Activated CD8-positive, alpha-beta T cell treated with anti-CD3 and anti-CD28 coated beads for 36 hours (primary cell): Measurements from ENCODE around the gene ATG10. TPM values are rescaled to one million over a fixed set of nuclear protein-coding genes. Genes with fewer than 3 reads are reported as not detected.
"Not testable (repeated sequence)": the region's sequence is repeated elsewhere in the genome, so short reads cannot be mapped to it uniquely, and the experiment has no call there.

Experiments
- ATAC-seq: fragments of 200-7000 bp; cut with Tn5 transposase; one replicate; pipeline ENCODE4 v1.10.0; 2021; ENCODE audit warnings: mild to moderate bottlenecking, moderate library complexity
- CTCF ChIA-PET: fragments of 350-600 bp; sonication (Branson Sonifier 250); formaldehyde crosslinking; loops from one replicate; lab custom pipeline; 2021; ENCODE audit warnings: antibody characterized with exemption; lab: Charles Lee
- POLR2A ChIA-PET: fragments of 350-600 bp; sonication (Branson Sonifier 250); formaldehyde crosslinking; loops from one replicate; lab custom pipeline; 2021; ENCODE audit warnings: antibody characterized with exemption; lab: Charles Lee
- DNase-seq: peaks from one replicate; pipeline ENCODE4 v3.0.0-alpha.2; 2020
- H3K27ac Mint-ChIP-seq: one replicate; pipeline ENCODE4 v1.8.0; 2021; ENCODE audit warnings: mild to moderate bottlenecking, mixed read lengths
- H3K27me3 Mint-ChIP-seq: one replicate; pipeline ENCODE4 v1.8.0; 2021; ENCODE audit warnings: mixed read lengths
- H3K36me3 Mint-ChIP-seq: one replicate; pipeline ENCODE4 v1.8.0; 2021; ENCODE audit warnings: low read depth, mixed read lengths
- H3K4me1 Mint-ChIP-seq: one replicate; pipeline ENCODE4 v1.8.0; 2021; ENCODE audit warnings: low read depth, mixed read lengths
- H3K4me3 Mint-ChIP-seq: one replicate; pipeline ENCODE4 v1.8.0; 2021; ENCODE audit warnings: mild to moderate bottlenecking, moderate library complexity, mixed read lengths
- H3K9me3 Mint-ChIP-seq: one replicate; pipeline ENCODE4 v1.8.0; 2021; ENCODE audit warnings: mixed read lengths
- intact Hi-C: fragments of 100-400 bp; cut with micrococcal nuclease; formaldehyde crosslinking; loops from one replicate; pipeline ENCODE4 v1.10.0; 2022
- total RNA-seq, 2 experiments: library from RNA; stranded (reverse); gene quantifications; one replicate each; pipeline ENCODE4 v1.2.3, GENCODE V29; 2021
- TF ChIP-seq, protein P1 (sequence below): fragments of 200-600 bp; IDR thresholded peaks from one replicate; pipeline ENCODE4 v1.8.0; 2022; ENCODE audit warnings: antibody characterized with exemption, mild to moderate bottlenecking

ATG10 gene
- total RNA-seq, 2 experiments from 2014 or later = 7.5 to 12.0 TPM

DNA sequence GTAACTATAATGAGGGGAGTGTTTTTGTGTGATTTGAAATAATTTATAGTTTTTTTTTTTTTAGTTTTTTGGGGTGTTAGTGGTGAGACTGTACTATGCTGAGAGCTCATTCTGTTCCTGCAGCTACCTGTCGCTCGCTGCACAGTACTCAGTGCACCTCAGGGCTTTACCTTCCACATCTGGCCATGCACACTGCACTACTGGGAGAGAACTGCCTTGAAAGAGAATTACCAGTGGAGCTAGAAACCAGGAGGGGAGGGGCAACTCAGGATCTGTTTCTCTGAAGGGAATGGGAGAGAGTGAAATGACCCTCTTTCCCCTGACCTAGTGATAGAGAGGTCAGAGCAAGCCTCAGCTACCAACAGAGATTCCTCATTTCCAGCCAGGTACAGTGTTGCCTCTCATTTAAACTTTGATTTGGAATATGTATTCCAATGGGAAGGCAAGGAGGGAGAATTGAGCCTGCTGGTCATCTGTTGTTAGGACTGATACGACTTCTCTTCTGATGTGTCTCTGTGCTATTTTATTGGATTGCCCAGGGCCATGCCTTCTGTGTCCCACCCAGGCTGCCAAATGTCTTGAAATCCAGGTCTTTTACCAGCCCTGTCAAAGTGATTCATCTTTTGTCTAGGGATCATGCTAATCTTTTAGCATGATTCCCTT, 8.9 kb downstream of the ATG10 start:
- Mint-ChIP-seq H3K27ac (no peak overlapping the region), H3K4me1 (peaks cover 2% of the 10 kb centered on the region), H3K9me3 (no peaks in the 10 kb centered on the region), H3K36me3 (peaks cover 36% of the 10 kb centered on the region), H3K27me3 (no peaks in the 10 kb centered on the region), H3K4me3 (no peak overlapping the region)
- TF ChIP-seq, protein P1, sequence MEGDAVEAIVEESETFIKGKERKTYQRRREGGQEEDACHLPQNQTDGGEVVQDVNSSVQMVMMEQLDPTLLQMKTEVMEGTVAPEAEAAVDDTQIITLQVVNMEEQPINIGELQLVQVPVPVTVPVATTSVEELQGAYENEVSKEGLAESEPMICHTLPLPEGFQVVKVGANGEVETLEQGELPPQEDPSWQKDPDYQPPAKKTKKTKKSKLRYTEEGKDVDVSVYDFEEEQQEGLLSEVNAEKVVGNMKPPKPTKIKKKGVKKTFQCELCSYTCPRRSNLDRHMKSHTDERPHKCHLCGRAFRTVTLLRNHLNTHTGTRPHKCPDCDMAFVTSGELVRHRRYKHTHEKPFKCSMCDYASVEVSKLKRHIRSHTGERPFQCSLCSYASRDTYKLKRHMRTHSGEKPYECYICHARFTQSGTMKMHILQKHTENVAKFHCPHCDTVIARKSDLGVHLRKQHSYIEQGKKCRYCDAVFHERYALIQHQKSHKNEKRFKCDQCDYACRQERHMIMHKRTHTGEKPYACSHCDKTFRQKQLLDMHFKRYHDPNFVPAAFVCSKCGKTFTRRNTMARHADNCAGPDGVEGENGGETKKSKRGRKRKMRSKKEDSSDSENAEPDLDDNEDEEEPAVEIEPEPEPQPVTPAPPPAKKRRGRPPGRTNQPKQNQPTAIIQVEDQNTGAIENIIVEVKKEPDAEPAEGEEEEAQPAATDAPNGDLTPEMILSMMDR = no peak
- ATAC-seq = no peak
- intact Hi-C loops = no loop called here
- ChIA-PET POLR2A (interaction anchor here (0.9 to 1.0 kb wide), 2 partner anchors 13 to 129 kb away, joined by 3 read pairs; no protein-coding TSS in a partner anchor), CTCF (no interaction called here)
- DNase-seq = no peak

DNA sequence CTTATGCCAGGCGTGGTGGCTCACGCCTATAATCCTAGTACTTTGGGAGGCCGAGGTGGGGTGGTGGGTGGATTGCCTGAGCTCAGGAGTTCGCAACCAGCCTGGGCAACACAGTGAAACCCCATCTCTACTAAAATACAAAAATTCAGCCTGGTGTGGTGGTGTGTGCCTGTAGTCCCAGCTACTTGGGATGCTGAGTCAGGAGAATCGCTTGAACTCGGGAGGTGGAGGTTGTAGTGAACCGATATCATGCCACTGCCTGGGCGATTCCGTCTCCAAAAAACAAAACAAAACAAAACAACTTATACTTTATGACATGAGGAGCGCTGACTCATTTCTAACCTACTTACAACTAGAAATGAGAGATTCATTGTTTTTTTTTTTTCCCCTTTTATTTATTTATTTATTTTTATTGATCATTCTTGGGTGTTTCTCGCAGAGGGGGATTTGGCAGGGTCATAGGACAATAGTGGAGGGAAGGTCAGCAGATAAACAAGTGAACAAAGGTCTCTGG, 10.4 kb downstream of the ATG10 start:
- CTCF ChIA-PET, DNase-seq, H3K27ac Mint-ChIP-seq, H3K4me1 Mint-ChIP-seq, H3K4me3 Mint-ChIP-seq, POLR2A ChIA-PET, ATAC-seq, intact Hi-C loops, H3K27me3 Mint-ChIP-seq, H3K9me3 Mint-ChIP-seq: not testable (repeated sequence)
- H3K36me3 Mint-ChIP-seq = peaks cover 32% of the 10 kb centered on the region

DNA sequence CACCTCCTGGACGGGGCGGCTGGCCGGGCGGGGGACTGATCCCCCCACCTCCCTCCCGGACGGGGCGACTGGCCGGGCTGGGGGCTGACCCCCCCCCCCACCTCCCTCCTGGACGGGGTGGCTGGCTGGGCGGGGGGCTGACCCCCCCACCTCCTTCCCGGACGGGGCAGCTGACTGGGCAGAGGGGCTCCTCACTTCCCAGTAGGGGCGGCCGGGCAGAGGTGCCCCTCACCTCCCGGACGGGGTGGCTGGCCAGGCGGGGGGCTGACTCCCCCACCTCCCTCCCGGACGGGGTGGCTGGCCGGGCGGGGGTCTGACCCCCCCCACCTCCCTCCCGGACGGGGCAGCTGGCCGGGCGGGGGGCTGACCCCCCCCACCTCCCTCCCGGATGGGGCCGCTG, 11.3 kb downstream of the ATG10 start:
- H3K36me3 Mint-ChIP-seq = peaks cover 28% of the 10 kb centered on the region
- H3K27me3 Mint-ChIP-seq, DNase-seq, intact Hi-C loops, H3K4me3 Mint-ChIP-seq, POLR2A ChIA-PET, H3K4me1 Mint-ChIP-seq, H3K9me3 Mint-ChIP-seq, H3K27ac Mint-ChIP-seq, ATAC-seq, CTCF ChIA-PET: not testable (repeated sequence)

DNA sequence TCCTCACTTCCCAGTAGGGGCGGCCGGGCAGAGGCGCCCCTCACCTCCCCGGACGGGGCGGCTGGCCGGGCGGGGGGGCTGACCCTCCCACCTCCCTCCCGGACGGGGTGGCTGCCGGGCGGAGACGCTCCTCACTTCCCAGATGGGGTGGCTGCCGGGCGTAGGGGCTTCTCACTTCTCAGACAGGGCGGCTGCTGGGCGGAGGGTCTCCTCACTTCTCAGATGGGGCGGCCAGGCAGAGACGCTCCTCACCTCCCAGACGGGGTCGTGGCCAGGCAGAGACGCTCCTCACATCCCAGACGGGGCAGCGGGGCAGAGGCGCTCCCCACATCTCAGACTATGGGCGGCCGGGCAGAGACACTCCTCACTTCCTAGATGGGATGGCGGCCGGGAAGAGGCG, 11.7 kb downstream of the ATG10 start:
- H3K27ac Mint-ChIP-seq, intact Hi-C loops, H3K4me3 Mint-ChIP-seq, DNase-seq, H3K9me3 Mint-ChIP-seq, ATAC-seq, CTCF ChIA-PET, H3K27me3 Mint-ChIP-seq, POLR2A ChIA-PET, H3K4me1 Mint-ChIP-seq: not testable (repeated sequence)
- peaks cover 25% of the 10 kb centered on the region for H3K36me3 Mint-ChIP-seq

DNA sequence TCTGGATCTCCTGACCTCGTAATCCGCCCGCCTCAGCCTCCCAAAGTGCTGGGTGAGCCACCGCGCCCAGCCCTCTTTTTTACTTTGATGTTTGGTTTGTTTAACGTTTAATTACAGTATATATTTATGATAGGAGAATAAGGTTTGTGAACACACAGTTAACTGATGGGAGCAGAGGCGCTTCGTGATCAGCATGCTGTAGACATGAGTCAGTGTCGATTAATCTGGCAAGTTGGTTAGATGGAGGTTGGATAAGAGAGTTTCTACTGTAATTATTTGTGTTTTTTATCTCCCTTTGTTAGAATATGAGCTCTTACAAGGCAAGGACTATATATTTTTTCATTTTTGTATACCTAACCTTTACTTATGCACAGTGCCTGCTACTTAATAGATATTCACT, 14.3 kb downstream of the ATG10 start:
- Mint-ChIP-seq H3K36me3 (peaks cover 26% of the 10 kb centered on the region), H3K27me3 (no peaks in the 10 kb centered on the region), H3K9me3 (no peaks in the 10 kb centered on the region), H3K4me1 (no peaks in the 10 kb centered on the region), H3K27ac (no peak overlapping the region), H3K4me3 (no peak overlapping the region)
- intact Hi-C loops = no loop called here
- TF ChIP-seq, protein P1 = no peak
- ATAC-seq (no peak), DNase-seq (no peak)
- POLR2A ChIA-PET = no interaction called here
- CTCF ChIA-PET = no interaction called here

DNA sequence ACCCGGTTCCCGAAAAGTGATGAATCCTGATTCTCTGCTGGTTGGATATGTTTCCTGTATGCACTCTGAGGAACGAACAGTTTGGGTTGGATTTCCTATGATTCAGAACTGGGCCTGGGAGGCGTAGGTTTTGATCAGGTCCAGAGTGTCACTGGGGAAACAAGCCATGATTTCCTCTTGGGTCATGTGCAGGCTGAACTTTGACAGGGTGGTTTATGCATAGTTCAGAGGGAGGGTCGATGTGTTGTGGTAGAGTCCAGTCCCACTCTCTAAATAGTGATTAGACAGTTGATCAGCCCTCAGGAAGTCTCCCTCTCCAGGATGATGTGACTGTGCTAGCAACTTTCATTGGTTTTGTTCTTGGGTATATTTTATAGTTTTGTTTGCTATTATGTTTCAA, 17.4 kb downstream of the ATG10 start:
- peaks cover 18% of the 10 kb centered on the region for H3K36me3 Mint-ChIP-seq
- H3K9me3 Mint-ChIP-seq = no peaks in the 10 kb centered on the region
- H3K4me1 Mint-ChIP-seq = no peaks in the 10 kb centered on the region
- no peak overlapping the region for H3K27ac Mint-ChIP-seq
- DNase-seq (no peak), ATAC-seq (no peak)
- TF ChIP-seq, protein P1 = no peak
- H3K4me3 Mint-ChIP-seq = no peak overlapping the region
- POLR2A ChIA-PET = interaction anchor here (0.6 kb wide), 1 partner anchor 712 kb away, joined by 6 read pairs; no protein-coding TSS in a partner anchor
- H3K27me3 Mint-ChIP-seq = no peaks in the 10 kb centered on the region
- CTCF ChIA-PET = no interaction called here
- intact Hi-C loops = no loop called here
